Measurements from ENCODE around the gene NTF4. TPM values are rescaled to one million over a fixed set of nuclear protein-coding genes. Genes with fewer than 3 reads are reported as not detected.

Gene NTF4
- total RNA-seq = not detected in 2 replicates

DNA sequence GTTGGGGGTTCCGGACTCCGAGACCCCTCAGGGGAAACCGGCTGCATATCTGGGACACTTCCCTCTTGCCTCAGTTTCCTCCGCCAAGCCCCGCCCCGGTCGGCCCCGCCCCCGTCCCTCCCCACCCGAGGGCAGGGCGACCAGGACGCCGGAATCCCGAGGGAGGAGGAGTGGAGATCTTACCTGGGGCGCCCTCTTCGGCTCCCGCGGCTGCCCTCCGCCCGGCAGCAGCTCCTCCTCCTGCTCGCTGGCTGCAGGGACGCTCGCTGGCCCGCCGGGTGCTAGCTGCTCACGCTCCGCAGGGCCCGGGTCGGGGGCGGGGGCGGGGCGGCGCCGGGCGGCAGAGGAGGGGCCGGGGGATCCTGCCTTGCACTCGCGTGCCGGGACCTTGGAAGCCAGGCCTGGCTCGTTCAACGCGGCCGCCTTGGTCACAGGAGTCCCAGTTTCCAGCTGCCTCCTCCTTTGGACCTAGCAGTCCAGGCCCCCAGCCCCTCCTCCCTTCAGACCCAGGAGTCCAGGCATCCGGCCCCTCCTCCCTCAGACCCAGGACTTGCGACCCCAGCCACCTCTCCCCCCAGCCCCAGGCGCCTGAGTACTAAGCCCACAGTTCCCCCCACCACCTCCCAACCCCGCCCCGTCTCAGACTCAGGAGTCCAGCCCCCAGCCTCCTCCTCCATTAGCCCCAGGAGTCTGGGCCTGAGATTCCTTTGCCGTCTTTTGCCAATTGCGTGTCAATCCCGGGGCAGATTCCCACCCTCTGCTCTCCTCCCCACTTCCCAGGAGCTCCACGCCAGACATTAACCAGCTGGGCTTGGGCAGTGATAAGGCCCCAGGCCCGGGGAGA, at the start of gene NTF4:
NTF4 (minus strand) TSS at position 51 of the 844 bp plus-strand sequence. CDS start 2,821 bp downstream, outside the sequence.
- TF ChIP-seq, protein P1, sequence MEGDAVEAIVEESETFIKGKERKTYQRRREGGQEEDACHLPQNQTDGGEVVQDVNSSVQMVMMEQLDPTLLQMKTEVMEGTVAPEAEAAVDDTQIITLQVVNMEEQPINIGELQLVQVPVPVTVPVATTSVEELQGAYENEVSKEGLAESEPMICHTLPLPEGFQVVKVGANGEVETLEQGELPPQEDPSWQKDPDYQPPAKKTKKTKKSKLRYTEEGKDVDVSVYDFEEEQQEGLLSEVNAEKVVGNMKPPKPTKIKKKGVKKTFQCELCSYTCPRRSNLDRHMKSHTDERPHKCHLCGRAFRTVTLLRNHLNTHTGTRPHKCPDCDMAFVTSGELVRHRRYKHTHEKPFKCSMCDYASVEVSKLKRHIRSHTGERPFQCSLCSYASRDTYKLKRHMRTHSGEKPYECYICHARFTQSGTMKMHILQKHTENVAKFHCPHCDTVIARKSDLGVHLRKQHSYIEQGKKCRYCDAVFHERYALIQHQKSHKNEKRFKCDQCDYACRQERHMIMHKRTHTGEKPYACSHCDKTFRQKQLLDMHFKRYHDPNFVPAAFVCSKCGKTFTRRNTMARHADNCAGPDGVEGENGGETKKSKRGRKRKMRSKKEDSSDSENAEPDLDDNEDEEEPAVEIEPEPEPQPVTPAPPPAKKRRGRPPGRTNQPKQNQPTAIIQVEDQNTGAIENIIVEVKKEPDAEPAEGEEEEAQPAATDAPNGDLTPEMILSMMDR (IDR thresholded peaks at IDR 0.05; ENCODE audit: insufficient read depth, low read depth, low read length) = no peak
- H3K4me3 ChIP-seq (ENCODE audit: low read depth, low read length) = peak within 1 kb of the TSS; percentile 27
- DNase-seq (ENCODE audit: low read depth) = peak; percentile 30

- TF ChIP-seq, protein P1 (IDR thresholded peaks at IDR 0.05; ENCODE audit: insufficient read depth, low read depth, low read length) = peak; percentile 31
- peak; percentile 58 for DNase-seq (ENCODE audit: low read depth)
- H3K4me3 ChIP-seq (ENCODE audit: low read depth, low read length) = peak within 1 kb of the TSS; percentile 79
Observed at GRCh38 chr19:49113762-49114629, 49.4 kb upstream of the NTF4 start, which contains the start of gene LIN7B. Gene LIN7B, plus strand, starts transcription at chr19:49114370. Its CDS starts 35 bp downstream, at chr19:49114405.

DNA sequence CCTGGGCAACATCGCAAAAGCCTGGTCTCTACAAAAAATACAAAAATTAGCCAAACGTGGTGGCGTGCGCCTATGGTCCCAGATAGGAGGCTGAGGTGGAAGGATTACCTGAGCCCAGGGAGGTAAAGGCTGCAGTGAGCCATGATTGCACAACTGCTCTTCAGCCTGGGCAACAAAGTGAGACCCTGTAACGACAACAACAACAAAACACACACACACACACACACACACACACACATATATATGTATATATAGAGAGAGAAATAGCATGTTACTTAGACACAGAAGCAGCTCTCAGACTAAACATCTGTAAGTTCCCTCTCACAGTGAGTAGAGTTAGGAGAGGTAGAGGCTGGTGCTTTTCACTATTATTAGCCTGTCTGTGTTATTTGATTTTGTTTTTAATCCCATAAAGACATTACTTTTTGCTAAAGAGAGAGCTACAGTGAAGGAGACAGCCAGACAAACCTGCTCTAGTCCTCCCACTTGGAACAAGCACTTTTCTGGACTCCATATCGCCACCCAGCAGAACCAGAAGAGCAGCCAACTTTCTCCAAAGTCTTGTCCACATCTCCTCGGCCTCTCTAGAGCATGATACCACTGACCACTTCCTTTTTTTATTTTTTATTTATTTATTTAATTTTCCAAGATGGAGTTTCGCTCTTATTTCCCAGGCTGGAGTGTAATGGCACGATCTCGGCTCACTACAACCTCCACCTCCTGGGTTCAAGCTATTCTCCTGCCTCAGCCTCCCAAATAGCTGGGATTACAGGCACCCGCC, 46.8 kb upstream of the NTF4 start:
- TF ChIP-seq, protein P1 (IDR thresholded peaks at IDR 0.05; ENCODE audit: insufficient read depth, low read depth, low read length) = no peak
- no peak overlapping the region for H3K4me3 ChIP-seq (ENCODE audit: low read depth, low read length)
- DNase-seq (ENCODE audit: low read depth) = no peak

DNA sequence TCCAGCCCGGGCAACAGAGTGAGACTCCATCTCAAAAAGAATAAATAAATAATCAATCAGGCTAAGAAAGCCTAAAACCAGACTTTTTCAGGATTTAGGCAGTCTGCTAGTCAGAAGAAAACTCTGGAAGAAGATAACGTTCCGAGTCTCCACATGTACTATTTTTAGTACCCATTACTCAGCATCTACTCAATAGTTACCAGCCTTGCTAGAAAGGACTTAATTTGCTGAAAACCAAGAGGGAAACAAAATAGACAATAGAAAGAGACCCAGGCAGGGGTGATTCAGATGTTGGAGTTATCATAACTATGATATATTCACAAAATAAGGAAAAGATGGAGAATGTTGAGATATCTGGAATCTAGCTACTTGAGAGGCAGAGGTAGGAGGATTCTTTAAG, 45.9 kb upstream of the NTF4 start:
- DNase-seq (ENCODE audit: low read depth) = no peak
- H3K4me3 ChIP-seq (ENCODE audit: low read depth, low read length) = no peak overlapping the region
- TF ChIP-seq, protein P1 (IDR thresholded peaks at IDR 0.05; ENCODE audit: insufficient read depth, low read depth, low read length) = no peak

DNA sequence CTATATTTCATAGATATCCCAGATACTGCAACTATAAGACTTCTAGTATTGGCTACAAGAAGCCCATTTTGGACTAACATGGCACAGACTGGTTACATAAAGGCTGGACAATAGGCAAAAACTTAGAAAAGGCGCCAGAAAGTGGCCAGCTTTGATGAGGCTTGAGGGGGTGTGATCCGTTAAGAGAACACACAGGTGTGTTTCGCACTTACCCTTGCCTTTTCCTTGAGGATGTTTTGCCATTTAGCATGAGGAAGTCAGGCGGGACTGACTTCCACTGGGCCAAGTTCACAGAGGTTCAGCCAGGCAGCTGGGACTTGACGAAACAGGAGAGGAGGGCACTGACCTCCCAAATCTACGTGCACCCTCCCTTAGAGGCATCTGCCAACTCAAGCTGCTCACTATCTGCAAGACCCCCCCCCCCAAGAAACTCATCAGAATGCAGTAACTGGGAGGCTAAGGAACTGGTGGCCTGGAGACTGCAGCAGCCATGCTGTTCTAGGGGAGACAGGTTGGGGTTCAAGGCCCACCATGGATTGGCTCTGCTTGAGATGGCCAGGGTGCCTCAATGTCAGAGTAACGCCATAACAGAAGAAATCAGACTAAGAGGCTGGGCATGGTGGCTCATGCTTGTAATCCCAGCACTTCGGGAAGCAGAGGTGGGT, 45.1 kb upstream of the NTF4 start:
- DNase-seq (ENCODE audit: low read depth) = no peak
- H3K4me3 ChIP-seq (ENCODE audit: low read depth, low read length) = no peak overlapping the region
- TF ChIP-seq, protein P1 (IDR thresholded peaks at IDR 0.05; ENCODE audit: insufficient read depth, low read depth, low read length) = no peak

DNA sequence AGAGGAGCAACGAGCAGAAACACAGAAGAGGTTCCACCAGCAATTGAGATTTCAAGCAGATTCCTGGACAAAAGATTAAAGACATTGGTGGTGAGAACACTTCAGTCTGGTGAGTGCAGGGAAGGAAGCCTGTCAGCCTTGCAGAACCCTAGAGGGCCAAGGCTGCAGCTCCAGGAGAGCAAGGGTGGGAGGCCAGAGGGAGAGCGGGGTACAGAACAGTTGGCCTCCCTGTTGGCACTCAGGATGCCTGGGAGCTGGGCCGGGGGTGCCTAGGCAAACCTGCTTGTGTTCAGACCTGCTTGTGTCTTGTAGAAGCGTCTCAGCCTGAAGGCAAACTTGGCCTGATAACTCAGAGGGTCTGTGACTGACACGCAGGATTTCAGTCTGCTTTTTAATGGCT, 44.4 kb upstream of the NTF4 start:
- no peak overlapping the region for H3K4me3 ChIP-seq (ENCODE audit: low read depth, low read length)
- TF ChIP-seq, protein P1 (IDR thresholded peaks at IDR 0.05; ENCODE audit: insufficient read depth, low read depth, low read length) = no peak
- no peak for DNase-seq (ENCODE audit: low read depth)
